GM10266 (cell line): Measurements from ENCODE around the gene TNIP1.

Experiments used
- DNase-seq: peaks from one replicate; pipeline ENCODE4 v3.0.0; 2012; ENCODE audit errors: extremely low spot score
- CTCF ChIP-seq: IDR thresholded peaks from 2 replicates; pipeline ENCODE4 v1.5.1; 2012; ENCODE audit warnings: mild to moderate bottlenecking, low read depth; ENCODE audit not compliant: control insufficient read depth, insufficient read depth; ENCODE audit errors: missing control alignments

The TNIP1 gene

GRCh38 chr5:151072630-151073025, 8.2 kb downstream of the TNIP1 start:
- no peak for DNase-seq

GRCh38 chr5:151071848-151072629, 8.8 kb downstream of the TNIP1 start:
- TF ChIP-seq CTCF, result no peak

More at GRCh38 chr5:151072630-151073025, 8.2 kb downstream of the TNIP1 start:
- no peak for TF ChIP-seq CTCF

GRCh38 chr5:151071021-151071420, 9.8 kb downstream of the TNIP1 start:
- no peak for DNase-seq
- TF ChIP-seq CTCF, result no peak

More at GRCh38 chr5:151071848-151072629, 8.8 kb downstream of the TNIP1 start:
- no peak for DNase-seq

GRCh38 chr5:151070449-151070848, 10.4 kb downstream of the TNIP1 start:
- no peak for TF ChIP-seq CTCF

GRCh38 chr5:151068433-151069197, 12.2 kb downstream of the TNIP1 start:
- peak; percentile 35 for DNase-seq

More at GRCh38 chr5:151070449-151070848, 10.4 kb downstream of the TNIP1 start:
- DNase-seq, result no peak

GRCh38 chr5:151067632-151068432, 13.0 kb downstream of the TNIP1 start:
- TF ChIP-seq CTCF, result no peak
- no peak for DNase-seq

More at GRCh38 chr5:151068433-151069197, 12.2 kb downstream of the TNIP1 start:
- TF ChIP-seq CTCF, result no peak

- TF ChIP-seq CTCF, result no peak
- no peak for DNase-seq
These were observed 13.9 kb downstream of the TNIP1 start for GRCh38 chr5:151066920-151067319.
